Mesenteric fat pad (tissue), 1 donor: ENCODE measurements around the gene IVD. TPM values are rescaled to one million over a fixed set of nuclear protein-coding genes. Genes with fewer than 3 reads are reported as not detected.

Experiments used
- DNase-seq: peaks from one replicate; pipeline ENCODE4 v3.0.0-alpha.2; 2020; ENCODE audit warnings: low spot score
- total RNA-seq: library from RNA; stranded (reverse); fragmentation: NEBNext Ultra II Directional; extraction: Animal tissue kit (Norgen Biotek cat#: 25700); gene quantifications from one replicate; pipeline ENCODE4 v1.2.1, GENCODE V29; 2021
- donor health status: DM: yes; HTN: yes; CAD: no.

Gene IVD
- total RNA-seq, 1 donor from 2014 or later, result 45.3 TPM

- DNase-seq, result no peak
Observed at GRCh38 chr15:40413036-40413435, 7.4 kb downstream of the IVD start.

DNA sequence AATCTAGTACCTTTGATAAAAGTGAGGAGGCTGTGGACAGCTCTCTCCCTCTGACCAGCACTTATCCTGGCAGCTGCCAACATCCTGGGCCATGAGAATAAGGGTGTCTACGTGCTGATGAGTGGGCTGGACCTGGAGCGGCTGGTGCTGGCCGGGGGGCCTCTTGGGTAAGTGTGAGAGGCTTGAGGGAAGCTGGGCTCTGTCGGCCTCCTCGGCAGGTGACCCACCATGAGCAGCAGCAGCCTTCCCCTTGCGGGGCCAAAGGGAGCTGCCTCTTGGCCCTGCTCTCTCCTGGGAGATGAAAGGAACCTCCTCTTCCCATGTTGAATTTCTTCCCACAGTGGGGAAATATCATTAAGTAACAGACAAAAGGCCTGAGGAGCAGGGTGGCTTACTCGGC is 9.2 kb downstream of the IVD start:
- no peak for DNase-seq

- DNase-seq, result no peak
Observed at GRCh38 chr15:40415226-40415625, 9.6 kb downstream of the IVD start.

- DNase-seq, result no peak
Observed at GRCh38 chr15:40416056-40416455, 10.5 kb downstream of the IVD start.

GRCh38 chr15:40418126-40418525 is 12.5 kb downstream of the IVD start:
- DNase-seq, result no peak

GRCh38 chr15:40420071-40420713 is 14.6 kb downstream of the IVD start:
- no peak for DNase-seq

DNA sequence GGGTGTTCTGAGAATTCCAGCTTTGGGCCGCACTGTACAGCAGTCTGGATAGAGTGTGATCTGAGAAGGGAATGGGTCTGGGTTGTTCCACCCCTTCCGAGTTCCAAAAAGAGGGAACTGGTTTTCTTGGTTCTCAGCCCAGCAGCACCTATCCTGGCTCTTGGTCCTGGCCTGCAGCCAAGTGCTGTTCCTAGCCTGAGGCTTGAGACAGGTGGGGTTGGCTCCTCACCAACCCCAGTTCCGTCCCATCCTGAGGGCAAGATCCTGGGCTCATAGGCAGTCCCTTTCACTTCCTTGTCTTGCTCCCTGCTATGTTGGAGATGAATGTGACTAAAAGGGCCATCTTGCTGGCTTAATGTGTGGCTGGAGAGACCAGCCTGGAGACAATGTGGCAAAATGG is 15.2 kb downstream of the IVD start:
- DNase-seq, result no peak

DNA sequence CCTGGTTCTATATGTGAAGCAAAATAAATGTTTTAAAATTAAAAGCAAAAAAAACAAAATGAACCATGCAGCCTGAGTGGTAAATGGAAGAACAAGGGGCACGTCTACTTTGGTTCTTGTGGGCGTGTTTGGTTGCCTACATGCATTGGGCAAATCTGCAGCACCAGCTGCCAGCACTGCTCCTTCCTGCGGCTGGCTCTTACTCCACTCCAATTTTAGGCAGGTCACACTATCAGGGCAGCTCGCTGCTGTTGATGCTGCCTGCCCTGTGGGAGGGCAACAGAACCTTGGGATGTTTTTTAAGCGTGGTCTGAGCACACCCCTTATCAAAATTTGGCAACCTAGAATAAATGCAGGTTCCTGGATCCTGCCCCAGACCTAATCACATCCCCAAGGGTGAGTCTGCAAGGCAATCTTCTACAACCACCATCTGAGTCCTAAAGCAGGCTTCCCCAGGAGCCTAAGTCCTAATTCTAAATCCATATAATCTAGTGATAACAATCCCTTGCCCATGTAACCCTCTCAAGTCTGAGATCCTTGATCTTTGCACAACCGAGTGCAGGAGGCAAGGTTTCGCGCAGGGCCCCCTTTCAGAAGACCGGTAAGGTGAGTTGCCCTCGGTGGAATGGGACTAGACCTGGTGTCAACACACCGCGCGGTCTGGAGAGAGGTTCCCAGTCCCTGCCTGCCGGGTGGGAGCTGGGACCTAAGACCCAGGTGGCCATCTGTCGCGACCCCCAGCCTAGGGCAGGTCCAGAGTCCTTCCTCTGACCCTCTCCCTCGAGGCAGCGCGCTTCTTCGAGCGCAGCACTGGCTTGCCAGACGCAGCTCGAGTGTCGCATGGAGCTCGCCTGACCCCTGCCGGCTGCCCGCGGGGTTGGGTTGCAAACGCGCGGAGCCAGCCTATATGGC is 15.9 kb downstream of the IVD start:
- DNase-seq, result peak; percentile 94

GRCh38 chr15:40424483-40425115 is 19.0 kb downstream of the IVD start:
- no peak for DNase-seq

- DNase-seq, result no peak
Observed at GRCh38 chr15:40425681-40426080, 20.1 kb downstream of the IVD start.

- no peak for DNase-seq
Observed at GRCh38 chr15:40427188-40427587, 21.6 kb downstream of the IVD start.

GRCh38 chr15:40428185-40428584 is 22.6 kb downstream of the IVD start:
- no peak for DNase-seq

DNA sequence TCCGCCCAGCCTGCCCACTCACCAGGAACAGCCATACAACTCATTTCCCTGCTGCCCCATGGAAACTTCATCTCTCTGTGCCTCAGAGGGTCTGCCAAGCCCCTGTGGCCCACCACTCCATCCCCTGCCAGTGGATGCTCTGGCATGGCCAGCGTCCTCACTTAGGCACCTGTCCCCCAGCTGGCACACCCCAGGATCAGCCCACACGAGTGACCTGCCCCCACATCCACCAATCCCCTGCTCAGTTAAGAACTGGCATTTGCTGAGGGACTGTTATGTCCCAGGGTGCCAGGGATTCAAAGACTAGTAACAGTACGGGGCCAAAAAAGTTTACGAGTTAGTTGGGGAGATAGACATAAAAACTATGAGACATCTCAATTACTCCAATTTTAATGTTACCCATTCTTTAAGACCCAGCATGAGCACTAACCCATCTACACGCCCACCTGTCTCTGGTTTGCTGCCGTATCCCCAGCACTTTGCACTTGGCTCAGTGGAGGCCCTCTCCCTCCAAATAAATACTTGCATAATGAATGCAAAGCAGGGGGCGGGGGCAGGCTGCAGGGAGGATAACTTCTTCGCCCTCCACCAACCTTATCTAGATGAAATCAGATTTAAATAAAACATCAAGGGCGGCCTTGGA is 23.6 kb downstream of the IVD start:
- no peak for DNase-seq

GRCh38 chr15:40430271-40430805 is 24.7 kb downstream of the IVD start:
- DNase-seq, result no peak

DNA sequence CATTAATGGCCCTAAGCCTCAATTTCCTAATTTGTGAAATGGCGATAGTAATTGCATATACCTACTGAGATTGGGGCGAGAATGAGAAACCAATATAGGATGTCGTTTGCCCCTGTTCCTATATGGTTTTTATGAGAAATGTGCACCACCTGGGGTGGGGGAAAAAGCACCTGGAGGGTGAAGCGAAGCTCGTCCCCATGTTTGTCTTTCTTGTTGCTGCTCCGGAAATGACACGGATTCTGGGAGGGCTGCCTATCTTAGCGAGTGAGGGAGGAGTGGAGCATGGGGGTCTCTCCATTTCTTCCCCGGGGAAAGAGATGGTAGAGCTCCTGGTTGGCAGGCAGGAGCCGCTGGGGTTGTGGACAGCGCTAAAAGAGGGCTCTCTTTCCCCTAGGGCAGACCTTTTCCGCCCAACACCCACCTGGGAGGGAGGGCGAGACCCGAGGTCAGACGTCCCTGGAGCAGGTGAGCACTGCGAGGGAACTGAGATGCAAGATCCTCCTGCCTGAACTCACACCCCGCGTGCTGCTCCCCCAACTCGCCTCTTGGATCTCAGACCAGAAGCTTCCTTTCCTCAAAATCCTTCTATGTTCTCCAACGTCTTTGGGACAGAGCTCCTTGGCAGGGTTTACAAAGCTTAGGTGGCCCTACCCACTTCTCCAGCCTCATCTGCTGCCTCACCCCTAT is 29.6 kb downstream of the IVD start:
- no peak for DNase-seq

- no peak for DNase-seq
Observed at GRCh38 chr15:40435710-40436089, 30.1 kb downstream of the IVD start.

GRCh38 chr15:40436116-40436891 is 30.7 kb downstream of the IVD start:
- DNase-seq, result no peak

- DNase-seq, result no peak
Observed at GRCh38 chr15:40436892-40437751, 31.5 kb downstream of the IVD start.
